22Rv1 (cell line): ENCODE data around the gene COL5A3.
"Not testable (repeated sequence)": the region's sequence is repeated elsewhere in the genome, so short reads cannot be mapped to it uniquely, and the experiment has no call there.

Experiments used
- H3K27ac ChIP-seq: fragments of 450-650 bp; 2 replicates; pipeline ENCODE4 v1.5.1; 2017
- ZFX ChIP-seq: fragments of 450-650 bp; IDR thresholded peaks from 2 replicates; pipeline ENCODE4 v1.6.1; 2017; ENCODE audit warnings: antibody characterized with exemption, borderline replicate concordance
- TF ChIP-seq, protein P1 (sequence below): fragments of 450-650 bp; IDR thresholded peaks from 2 replicates; pipeline ENCODE4 v1.5.1; 2017; ENCODE audit warnings: mild to moderate bottlenecking

COL5A3 gene

DNA sequence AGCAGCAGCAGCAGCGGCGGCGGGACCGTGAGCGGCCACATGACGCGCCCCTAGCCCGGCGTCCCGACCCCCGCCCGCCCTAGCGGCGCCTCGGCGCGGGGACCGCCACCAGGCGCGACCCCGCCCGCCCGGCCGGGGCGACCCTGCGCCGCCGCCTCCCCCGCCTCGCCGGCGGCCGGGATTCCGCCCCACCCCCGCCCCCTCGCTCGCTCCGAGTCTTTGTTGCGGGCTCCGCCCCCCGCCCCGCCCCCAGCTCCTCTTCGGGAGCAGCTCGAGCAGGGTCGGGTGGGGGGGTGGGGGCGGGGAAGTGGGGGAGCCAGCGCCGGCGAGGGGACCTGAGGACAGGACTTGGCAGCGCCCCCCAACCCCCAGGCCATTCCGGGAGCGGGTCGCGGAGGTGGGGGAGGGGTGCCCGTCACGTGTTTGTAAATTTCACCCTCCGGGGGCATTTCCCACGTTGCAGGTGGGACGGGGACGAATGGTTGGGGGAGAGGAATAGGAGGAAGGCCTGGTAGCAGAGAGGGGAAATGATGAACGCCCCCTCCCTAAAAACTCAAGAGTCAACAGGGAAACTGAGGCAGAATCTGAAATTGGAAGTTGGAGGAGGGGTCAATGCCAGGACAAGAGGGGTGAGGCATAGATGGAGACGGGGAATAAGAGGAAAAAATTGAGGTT lies 73.8 kb downstream of the COL5A3 start, which contains the start of gene OLFM2:
Gene OLFM2, minus strand, starts transcription at position 190 of the 675 bp plus-strand sequence. Its CDS starts 149 bp downstream, at position 41.
- no peak within 1 kb of the TSS for H3K27ac ChIP-seq
- TF ChIP-seq ZFX: no peak
- TF ChIP-seq, protein P1, sequence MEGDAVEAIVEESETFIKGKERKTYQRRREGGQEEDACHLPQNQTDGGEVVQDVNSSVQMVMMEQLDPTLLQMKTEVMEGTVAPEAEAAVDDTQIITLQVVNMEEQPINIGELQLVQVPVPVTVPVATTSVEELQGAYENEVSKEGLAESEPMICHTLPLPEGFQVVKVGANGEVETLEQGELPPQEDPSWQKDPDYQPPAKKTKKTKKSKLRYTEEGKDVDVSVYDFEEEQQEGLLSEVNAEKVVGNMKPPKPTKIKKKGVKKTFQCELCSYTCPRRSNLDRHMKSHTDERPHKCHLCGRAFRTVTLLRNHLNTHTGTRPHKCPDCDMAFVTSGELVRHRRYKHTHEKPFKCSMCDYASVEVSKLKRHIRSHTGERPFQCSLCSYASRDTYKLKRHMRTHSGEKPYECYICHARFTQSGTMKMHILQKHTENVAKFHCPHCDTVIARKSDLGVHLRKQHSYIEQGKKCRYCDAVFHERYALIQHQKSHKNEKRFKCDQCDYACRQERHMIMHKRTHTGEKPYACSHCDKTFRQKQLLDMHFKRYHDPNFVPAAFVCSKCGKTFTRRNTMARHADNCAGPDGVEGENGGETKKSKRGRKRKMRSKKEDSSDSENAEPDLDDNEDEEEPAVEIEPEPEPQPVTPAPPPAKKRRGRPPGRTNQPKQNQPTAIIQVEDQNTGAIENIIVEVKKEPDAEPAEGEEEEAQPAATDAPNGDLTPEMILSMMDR: no peak

DNA sequence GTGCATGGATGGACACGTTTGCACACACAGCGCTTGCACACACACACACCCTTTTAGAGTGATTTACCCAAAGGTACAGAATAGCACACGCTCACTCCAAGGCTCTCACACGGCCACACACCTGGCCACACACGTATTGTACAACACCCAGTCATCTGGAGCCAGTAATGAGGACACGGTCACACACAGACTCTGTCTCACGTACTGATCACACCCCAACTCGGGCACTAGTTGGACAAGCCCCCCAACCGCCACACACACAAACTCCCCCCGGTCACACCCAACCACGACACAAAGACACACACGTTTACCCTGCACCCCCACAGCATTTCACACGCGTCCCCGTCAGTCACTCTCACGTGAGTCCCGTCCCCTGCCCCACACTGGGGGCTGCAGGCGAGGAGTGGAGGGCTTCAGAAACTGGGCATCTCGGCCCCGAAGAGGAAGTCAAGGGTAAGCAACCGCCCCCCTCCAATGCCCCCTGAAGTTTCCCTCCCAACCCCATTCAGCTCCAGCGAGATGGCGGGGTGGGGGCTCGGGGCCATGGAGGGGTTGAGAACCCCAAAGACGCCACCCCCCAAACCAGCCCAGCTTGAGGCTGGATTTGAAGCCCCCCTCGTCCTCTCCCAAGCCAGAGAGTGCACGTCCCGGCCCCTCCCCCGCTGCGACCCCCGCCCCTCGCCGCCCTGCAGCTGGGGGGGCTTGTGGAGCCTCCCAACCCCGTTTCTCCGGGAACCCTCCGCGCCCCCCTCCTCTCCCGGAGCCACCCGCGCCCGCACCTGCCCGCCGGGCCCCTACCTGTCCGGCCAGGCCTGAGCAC lies 74.6 kb downstream of the COL5A3 start:
- no peak overlapping the region for H3K27ac ChIP-seq
- no peak for TF ChIP-seq ZFX
- TF ChIP-seq, protein P1: no peak

DNA sequence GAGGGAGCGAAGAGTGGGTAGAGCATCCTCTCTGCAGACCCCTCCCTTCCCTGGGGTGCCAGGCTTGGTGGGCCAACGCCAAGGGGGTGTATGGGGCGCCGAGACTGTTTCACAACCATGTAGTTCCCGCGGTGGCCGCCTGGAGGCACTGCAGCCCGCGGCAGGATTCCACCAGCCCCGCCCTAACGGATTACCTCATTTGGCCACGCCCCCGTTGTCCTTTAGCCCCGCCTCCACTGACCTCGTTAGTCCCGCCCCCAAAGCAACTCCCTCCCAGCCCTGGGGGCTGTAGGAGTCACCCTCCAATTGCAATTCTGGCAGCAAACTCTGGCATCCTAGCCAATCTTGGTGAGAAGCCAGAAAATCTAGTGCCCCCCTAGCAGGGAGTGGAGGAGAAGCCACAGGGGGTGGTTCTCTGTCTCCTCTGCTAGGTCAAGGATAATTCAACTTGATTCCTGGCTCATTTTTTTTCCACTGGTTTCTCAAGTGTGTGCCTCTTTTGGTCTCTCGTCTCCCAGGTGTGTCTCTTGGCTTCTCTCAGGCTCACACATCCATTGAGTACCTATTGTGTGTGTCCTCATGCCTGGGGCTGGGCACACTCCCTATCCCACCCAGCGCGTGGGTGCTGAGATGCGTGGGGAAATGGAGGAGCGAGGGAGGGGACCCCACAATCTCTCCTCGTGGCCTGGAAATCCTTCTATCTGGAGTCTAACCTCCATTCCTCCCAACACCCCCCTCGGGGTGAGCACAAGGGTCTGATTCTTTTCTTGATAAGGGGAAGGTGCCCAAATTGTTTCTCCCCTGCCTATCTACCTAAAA lies 76.0 kb downstream of the COL5A3 start:
- TF ChIP-seq ZFX: no peak
- TF ChIP-seq, protein P1: peak; percentile 97
- no peak overlapping the region for H3K27ac ChIP-seq

DNA sequence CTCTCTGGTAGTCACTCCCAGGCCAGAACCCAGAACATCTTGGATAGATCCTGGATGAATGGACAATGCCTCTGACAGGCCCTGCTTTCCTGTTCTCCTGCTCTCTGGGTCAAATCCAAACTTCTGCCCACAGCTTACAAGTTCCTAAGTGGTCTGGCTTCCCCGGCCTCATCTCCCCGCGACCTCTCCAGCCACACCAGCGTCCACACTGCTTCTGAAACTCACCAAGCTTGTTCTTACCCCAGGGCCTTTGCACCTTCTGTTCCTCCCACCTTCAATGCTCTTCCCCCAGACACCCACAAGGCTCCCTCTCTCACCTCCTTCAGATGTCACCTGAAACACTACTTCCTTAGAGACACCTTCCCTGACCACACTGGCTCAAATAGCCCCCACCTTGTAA lies 77.5 kb downstream of the COL5A3 start:
- H3K27ac ChIP-seq: no peak overlapping the region
- TF ChIP-seq ZFX: no peak
- TF ChIP-seq, protein P1: no peak

GRCh38 chr19:9931629-9932028 lies 78.7 kb downstream of the COL5A3 start:
- TF ChIP-seq, protein P1: no peak
- no peak for TF ChIP-seq ZFX
- H3K27ac ChIP-seq: no peak overlapping the region

- no peak overlapping the region for H3K27ac ChIP-seq
- TF ChIP-seq, protein P1: no peak
- no peak for TF ChIP-seq ZFX
Measured at GRCh38 chr19:9923440-9923839, 86.9 kb downstream of the COL5A3 start.

DNA sequence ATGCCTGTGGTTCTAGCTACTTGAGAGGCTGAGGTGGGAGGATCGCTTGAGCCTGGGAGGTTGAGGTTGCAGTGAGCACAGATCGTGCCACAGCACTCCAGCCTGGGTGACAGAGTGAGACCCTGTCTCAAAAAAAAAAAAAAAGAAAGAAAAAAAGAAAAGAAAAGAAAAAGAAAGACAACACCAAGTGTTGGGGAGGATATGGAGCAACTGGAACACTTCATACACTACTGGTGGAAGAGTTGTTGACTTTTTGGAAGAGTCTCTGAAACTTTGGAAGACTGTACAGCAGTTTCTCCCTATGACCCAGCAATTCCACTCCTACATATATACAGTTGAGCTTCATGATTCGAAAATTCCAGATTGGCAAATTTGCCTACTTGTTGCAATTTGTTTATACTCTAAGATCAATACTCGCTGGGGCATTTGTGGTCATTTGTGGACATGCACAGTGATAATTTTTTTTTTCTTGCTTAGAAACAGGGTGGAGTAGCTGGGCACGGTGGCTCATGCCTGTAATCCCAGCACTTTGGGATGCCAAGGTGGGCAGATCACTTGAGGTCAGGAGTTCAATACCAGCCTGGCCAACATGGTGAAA lies 87.4 kb downstream of the COL5A3 start:
- H3K27ac ChIP-seq: not testable (repeated sequence)
